Activated CD8-positive, alpha-beta memory T cell treated with anti-CD3 and anti-CD28 coated beads for 24 hours (primary cell): Measurements from ENCODE around the gene UNC13D.
A peak's percentile ranks its signal among the peaks of the same experiment; 100 is the strongest.

Experiments used
- DNase-seq: peaks from one replicate; pipeline ENCODE4 v3.0.0-alpha.2; 2020

Gene UNC13D

DNA sequence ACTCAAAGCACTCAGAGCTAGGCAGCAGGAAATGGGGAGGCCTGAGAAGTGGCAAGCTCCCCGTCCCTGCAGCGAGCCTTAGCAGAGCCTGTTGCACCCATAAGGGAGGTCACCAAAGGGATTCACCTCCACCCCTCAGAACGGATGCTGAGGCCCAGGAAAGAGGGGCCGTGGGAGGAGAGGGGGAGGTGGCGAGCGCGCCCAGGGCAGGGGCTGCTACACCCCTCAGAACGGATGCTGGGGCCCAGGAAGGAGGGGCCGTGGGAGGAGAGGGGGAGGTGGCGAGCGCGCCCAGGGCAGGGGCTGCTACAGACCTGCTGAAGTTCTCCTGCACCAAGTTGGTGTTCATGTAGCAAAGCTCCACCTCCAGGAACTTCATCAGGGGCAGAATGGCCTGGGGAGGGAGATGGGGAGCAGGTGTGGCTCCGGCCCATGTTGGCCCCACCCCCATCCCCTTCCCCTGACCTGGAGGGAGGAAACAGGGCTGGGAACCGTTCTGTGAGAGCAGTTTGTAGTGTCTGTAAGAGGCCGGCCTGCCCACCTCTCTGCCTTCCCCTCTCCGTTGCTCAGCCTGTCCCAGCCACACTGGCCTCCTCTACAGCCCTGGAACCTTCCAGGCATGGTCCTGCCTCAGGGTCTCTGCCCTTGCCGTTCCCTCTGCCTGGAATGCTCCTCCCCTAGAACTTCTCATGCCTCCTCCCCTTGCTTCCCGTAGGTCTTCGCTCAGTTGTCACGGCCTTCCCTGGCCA is 11.4 kb downstream of the UNC13D start:
- peak; percentile 74 for DNase-seq

DNA sequence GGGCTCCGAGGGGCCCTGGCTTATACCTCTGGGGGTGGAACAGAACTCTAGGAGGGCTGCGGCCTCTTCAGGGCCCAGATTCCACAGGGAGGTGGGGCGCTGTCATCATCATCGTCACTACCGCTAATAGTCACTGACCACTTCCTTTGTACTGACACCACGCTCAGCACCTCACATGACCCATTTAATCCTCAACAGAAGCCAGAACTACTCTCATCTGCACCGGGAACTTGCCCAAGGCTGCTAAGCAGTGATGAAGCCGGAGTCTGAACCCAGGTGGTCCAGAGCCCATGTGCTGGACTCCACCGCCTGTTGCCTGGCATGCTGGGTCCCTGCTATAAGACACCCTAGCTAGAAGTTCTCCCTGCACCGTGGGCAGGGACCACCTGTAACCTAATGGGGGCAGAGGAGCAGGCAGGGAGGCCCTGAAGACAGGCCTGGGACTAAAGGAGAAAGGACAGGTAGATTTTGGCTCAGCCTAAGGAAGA is 12.0 kb downstream of the UNC13D start:
- peak; percentile 73 for DNase-seq

DNA sequence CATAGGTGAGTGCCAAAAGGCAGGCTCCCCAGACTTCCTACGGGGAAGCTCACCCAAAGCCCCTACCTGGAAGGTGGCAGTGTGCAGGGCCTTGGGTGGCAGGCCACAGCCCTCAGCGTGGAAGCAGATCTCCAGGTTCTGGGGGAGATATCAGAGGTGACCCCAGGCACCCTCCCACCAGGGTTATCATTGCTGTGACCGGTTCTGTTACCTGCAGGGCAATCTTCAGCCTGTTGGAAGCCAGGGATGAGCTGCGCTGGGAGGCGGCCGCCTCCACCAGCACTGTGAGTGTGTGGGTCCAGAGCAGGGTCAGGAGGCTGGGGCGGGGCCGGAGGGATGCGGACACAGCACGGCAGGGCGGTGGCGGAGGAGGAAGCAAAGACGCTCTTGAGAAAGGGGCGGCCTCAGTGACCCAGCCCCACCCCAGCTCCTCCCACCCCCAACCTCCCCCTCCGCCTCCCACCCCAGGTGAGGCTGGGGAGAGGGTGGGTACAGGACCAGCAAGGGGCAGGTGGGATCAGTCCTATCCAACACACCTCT is 13.1 kb downstream of the UNC13D start:
- no peak for DNase-seq

DNA sequence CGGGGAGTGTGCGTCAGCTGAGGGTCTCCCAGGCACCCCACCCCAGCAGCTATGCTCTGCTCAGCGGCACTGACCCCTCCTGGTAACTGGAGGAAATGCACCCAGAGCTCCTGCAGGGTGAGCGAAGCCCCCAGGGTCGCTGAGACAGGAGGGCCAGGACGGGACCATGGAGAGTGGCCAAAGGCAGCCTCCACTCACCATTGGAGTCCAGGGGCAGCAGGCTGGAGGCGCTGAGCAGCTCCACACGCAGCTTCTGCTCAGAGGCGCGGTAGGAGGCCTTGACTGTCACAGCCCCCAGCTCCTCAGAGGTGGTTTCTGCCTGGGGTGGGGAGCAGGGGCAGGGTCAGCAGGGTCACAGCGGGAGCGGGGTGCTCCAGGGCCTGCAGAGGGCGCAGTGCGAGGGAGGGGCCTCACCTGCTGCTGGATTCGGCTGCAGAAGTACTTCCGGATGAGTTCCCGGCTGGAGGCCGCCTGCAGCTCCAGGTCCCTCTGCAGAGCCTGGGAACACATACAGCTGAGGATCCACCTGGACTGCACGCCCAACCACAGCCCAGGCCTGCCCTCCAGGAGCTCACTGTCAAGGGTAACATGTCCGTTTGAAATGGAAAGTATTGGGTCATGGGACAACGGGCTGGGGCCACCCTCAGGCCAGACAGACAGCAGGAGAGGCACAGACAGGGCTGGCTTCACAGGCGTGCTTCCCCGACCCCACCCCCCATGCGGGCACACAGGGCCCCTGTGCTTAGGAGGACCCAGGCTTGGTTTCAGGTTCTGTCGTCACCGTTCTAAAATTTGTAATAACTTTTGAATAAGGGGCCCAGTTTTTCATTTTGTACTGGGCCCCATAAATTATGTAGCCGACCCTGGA is 13.8 kb downstream of the UNC13D start:
- peak; percentile 76 for DNase-seq

DNA sequence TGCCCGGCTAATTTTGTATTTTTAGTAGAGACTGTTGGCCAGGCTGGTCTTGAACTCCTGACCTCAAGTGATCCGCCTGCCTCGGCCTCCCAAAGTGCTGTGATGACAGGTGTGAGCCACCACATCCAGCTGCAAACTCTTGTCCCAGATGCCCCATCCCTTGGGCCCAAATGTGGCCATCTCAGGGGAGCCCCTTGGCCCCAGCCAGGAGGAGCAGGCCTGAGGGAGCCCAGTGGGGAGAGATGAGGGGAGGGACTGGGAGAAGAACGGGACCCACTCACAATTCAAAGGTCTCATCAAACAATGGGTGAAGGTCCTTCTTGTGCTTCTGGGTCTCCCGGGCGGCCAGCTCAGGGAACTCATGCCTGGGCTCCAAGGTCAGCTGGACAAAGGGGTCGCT is 14.5 kb downstream of the UNC13D start:
- DNase-seq = no peak

DNA sequence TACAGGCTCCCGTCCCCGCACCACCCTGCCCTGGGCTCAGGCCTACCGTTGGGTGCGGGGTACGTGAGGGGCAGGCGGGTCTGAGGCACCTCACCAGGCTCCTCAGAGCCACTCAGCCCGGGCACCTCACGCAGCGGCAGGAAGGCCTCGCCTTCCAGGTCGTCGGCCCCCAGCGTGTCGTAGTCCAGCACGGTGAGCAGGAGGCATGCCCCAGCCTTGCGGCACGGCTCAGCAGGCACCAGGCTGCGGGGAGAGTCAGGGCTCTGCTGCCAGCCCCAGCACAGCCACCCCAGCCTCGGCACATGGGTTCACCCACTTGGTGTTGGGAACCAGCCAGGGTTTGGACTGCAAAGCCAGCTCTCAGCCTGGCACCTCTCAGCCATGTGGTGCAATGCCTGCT is 15.5 kb downstream of the UNC13D start:
- no peak for DNase-seq

DNA sequence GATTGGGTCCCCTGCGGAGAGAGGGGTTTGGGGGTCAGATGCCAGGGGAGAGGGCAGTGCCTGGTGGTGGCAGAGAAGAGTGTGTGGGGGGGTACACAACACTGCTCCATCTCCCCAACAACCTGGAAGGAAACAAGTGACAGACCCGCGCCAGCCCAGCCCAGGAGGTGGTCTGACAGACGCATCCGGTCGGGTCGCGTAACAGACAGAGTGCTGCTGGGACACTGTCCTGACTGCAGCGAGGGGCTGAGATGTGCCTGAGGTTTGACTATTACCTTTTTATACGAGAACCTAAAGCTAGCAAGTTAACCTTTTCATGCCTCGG is 16.2 kb downstream of the UNC13D start:
- DNase-seq = no peak

DNA sequence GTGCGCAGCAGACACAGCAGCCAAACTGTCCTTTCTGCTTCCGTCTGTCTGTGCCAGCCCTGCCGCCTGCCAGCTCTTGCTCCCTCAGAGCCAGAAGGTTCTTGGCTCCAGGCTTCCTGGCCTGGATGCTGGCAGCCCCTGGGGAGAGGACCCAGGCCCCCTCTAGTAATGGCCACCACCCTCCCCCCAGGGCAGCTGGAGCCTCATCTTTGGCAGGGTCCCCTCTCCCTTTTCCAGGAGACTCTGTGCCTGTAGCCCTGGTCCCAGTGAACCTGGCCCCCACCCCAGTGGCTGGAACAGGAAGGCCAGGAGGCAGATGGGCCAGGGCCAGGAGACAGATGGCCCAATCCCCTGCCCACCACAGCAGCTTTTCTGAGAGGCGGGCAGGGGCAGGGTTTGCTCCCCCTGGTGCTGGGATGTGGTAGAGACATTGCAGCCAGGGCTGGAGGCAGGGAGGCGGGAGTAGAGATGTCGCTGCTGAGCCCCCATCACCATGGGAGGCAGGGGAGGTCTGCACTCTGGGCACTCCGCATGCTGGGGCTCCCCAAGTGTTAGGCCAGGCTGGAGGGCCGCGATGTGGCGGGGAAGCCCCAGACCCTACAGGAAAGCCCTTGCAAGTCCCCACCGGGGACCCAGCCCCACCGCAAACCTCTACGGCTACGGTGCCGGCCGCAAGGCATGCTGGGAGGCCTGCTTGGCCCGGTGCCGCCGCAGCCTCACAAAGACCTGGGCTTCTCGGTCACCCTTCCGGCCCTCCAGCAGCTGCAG is 16.7 kb downstream of the UNC13D start:
- DNase-seq = peak; percentile 88

DNA sequence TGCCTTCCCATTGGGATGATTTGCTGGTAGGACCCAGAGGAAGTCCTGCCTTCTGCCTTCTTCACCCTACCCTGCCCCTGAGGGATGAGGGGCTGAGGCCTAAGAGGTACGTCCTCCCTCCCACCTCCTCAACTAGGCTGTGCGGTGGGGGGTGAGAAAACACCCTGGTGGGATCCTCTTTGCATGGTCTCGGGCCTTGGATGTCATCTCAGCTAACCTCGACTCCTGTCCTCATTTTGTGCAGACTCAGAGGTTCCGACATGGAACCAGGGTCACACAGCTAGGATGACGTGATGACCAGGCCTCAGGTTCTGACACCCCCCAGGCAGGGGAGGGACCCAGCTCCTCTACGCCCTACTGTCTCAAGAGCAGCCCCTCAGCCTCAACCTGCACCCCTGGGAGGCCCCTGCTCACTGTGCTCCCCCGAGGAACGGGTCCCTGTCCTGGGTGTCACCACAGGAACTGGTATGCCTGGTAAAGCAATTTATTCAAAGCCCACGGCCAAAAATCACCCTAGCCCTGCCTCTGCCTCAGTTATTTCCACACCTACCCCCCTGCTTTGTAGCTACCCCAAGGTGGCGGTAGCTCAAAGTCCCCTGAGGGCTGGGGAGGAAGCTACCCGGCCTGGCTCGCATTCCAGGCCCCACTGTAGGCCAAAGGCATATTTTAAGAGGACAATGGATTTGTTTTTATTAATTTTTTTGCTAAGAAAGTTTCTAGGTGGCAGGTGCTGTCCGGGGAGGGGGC is 17.5 kb downstream of the UNC13D start:
- DNase-seq = no peak

DNA sequence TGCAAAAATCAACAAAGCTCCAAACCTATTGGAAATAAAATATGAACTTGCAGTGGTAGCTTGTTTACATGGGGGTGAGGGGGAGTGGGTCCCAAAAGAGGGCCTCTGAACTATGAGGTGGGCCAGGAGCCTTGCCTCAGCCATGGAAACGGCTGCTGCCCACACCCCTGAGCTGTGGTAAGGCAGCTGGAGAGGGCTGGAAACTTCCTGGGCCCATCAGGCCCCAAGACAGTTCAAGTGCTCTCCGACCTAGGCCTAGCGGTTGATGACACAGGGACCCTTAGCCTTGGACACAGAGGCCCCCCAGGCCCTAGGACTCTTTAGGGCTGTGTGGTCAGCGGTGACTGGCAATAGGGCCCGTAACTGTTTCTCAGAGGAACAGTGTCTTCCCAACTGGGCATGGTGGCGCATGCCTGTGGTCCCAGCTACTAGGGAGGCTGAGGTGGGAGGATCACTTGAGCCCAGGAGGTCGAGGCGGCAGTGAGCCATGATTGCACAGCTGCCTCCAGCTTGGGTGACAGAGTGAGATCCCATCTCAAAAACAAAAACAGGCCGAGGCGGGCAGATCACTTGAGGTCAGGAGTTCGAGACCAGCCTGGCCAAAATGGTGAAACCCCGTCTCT is 18.3 kb downstream of the UNC13D start:
- no peak for DNase-seq

DNA sequence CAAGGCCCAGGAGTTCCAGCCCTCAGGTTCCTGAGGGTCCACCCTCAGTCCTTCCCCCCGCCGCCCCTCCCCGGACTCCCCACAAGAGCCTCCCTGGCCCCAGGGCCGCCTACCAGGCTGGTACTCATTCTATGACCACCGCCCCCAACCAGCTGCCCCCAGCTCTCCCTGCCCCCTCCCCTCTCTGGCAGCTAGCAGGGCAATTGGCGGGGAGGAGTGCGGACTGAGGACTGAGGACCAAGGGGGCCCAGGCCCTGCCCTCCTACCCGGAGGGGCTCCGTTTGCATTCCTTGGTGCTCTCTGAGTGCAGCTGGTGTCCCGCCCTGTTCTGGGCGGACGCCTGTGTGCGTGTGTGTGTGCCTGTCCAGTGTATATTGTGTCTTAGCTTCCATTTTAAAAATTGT is 19.1 kb downstream of the UNC13D start:
- no peak for DNase-seq

DNA sequence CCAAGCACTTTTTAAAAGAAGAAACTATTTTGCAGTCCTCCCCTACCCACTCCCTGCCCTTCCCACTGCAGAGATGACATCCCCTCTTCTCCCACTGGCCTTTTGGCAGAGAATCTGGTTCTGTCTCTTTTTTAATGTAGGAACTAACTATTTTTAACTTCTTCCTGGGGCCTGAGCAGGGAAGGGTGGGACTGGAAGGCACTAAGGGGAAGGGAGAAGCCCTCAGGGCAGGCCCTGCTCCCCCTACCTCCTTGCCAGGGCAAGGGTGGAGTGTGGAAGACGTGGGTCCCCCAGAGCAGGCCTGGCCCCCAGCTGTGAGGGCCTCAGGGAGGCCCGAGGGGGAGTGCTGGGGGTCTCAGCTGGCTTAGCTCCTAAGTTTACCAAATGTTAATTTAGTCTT is 19.5 kb downstream of the UNC13D start:
- DNase-seq = no peak

DNA sequence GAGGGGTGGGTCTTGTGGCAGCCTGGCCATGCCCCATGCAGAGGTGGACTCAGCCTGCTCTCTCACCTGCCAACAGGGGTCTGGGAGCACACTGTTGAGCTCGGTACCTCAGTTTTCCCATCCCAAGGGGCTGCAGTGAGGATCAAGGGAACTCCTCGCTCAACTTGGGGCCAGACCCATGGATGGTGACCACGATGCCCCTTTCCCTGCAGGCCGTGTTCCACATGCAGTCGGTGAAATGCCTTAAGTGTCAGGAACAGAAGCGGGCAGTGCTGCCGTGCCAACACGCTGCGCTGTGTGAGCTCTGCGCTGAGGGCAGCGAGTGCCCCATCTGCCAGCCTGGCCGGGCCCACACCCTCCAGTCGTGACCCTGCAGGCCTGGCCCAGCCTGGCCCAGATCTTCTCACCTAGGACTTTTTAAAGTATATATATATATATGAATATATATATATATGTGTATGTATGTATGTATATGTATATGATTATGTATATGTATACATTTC is 20.1 kb downstream of the UNC13D start:
- DNase-seq = no peak

DNA sequence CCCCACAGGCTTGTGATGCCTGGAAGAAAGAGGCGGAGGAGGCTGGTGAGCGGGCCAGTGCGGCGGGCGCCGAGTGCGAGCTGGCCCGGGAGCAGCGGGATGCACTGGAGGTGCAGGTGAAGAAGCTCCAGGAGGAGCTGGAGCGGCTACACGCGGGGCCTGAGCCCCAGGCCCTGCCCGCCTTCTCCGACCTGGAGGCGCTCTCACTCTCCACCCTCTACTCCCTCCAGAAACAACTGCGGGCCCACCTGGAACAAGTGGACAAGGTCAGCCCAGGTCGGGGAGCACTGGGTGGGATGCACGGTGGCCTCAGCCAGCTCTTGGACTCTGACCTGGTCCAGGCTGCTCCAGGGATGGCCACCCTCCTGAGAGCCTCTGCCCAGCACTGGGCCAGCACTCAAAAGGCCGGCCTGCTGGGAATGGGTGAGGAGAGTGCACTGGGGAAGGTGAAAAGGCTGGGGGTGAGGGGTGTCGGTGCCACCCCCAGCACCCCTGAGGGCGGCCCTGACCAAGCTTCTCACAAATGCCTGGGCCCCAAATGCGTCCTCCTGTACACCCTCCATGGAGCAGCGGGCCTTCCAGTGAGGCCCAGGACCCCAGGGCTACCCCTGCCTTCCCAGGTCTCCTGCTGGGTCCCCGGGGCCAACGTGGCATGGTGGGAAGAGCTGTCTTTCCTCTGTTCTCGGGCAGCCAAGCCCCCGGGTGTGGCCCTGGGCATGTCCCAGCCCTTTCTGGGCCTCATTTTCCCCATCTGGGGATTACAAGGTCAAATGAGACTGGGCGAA is 20.8 kb downstream of the UNC13D start:
- DNase-seq = no peak

DNA sequence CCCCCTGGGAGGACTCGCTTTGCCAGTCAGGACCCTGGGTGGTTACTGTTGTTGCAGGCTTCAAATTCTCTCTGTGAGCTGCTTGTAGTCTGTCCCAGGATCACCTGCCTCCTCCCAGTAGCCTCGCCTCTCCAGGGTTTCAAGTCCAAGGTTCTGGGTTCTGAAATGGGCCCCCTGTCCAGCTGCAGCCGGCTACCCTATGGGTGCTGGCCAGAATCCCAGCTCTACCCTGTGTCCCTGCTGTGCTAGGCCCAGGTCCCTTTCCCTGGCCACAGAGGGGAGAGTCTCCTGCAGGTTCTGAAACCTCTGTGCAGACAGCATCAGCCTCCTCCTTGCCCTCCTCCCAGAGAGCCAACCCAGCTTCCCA is 21.4 kb downstream of the UNC13D start:
- DNase-seq = no peak

DNA sequence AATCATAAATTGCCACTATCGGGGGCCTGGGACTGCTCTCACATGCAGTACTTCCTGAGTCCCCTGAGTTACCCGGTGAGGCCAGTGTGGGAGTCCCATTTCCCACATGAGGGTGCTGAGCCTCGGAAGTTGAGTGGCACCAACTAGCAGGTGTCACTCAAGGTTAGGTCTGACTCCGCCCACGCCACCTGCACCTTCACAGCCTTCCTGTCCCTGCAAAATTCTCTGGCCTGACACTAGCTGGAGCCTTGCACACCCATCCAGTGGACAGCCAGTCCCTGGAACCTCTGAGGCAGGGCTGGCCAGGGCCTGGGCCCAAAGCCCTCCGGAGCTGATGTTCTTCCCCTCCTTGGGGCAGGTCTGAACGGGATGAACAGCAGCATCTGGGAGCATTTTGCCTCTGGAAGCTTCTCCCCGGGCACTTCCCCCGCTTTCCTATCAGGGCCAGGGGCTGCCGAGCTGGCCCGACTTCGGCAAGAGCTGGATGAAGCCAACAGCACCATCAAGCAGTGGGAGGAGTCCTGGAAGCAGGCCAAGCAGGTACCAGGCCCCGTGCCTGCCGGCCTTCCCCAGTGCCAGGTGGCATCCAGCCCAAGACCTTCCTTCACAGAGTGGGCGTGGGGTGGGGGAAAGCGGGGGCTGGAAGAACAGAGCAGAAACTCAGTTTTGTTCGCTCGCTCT is 21.9 kb downstream of the UNC13D start:
- DNase-seq = peak; percentile 67

DNA sequence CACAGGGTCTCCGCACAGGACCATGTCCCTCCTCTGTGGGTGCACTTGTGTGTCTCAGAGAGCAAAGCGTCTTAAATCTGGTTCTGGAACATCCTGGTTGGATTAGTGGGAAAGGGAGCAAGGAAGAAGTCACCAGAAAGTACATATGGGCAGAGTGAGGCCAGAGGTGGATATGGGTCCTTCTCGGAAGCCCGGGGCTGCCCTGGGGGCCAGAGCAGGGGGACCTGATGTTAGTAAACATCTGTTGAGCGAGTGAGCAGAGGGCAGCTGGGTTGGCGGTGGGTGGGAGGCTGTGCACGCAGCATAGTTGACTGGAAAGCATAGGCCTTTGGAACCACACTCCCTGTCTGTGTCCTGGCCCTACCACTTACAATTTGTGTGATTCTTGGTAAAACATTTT is 22.7 kb downstream of the UNC13D start:
- DNase-seq = no peak

DNA sequence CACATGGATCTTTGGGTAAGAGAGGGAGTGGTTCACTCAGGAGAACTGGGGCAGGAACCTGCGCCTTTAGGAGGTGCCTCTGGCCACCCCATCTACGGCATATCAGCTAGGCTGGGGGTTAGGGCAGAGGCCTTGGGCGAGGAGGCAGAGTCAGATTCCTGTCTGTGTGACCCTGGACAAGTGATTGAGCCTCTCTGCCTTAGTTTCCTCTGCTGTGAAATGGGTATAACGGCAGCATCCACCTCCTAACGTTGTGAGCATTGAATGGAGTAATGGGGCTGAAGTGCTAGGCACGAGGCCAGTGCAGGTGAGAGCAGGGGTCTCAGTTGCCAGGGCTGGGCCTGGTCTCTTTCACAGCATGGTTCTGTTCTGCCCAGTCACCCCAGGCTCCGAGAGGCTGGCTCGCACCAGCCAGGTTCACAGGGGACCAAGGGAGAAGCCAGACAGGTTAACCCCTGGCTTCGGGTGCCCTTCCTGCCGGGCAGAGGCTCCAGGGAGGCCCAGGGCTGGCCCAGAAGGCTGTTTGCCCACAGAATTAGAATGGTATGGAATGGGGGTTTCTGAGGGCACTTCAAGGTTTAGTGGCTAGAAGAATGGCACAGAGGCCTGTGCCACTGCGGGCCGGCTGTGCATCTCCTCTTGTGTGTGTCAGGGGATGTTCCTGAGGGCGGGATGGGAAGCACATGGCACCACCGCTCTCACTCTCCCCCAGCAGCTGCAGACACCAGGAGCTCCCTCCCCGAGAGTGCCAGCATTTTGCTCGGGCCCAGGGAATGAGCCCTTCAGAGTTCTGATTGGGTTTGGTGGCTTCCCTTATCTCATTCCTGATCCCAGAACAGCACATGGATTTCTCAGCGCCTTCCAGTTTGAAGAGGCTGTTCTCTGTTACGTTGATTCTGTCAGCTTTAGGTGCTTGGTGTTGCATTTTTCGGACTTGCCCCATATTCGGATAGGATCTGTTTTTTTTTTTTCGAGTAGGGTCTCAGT is 23.8 kb downstream of the UNC13D start:
- no peak for DNase-seq

DNA sequence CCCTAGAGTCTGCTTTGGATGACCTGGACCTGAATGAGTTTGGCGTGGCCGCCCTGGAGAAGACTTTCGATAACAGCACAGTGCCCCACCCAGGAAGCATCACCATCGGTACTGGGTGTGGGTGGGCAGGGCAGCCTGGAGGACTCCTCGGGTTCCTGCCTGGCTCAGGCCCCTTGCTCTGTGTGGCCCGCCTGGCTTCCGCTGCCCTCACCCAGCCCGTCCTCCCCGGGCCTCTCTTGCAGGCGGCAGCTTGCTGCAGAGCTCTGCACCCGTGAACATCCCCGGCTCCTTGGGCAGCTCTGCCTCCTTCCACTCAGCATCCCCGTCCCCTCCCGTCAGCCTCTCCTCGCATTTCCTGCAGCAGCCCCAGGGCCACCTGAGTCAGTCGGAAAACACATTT is 24.5 kb downstream of the UNC13D start:
- no peak for DNase-seq
